Suprapubic skin (tissue), 2 donors: ENCODE results near the gene C1R.

Source experiments
- EP300 ChIP-seq: sonication (generic); formaldehyde crosslinking; IDR thresholded peaks from one replicate; pipeline ENCODE4 v1.6.1; 2017; ENCODE audit warnings: antibody characterized with exemption
- POLR2A ChIP-seq, 2 donors: fragments of 450-650 bp; IDR thresholded peaks; one replicate each; pipeline ENCODE4 v1.6.1; 2017; ENCODE audit warnings: antibody characterized with exemption in 2 of 2, mild to moderate bottlenecking in 2 of 2, moderate library complexity in 2 of 2

DNA sequence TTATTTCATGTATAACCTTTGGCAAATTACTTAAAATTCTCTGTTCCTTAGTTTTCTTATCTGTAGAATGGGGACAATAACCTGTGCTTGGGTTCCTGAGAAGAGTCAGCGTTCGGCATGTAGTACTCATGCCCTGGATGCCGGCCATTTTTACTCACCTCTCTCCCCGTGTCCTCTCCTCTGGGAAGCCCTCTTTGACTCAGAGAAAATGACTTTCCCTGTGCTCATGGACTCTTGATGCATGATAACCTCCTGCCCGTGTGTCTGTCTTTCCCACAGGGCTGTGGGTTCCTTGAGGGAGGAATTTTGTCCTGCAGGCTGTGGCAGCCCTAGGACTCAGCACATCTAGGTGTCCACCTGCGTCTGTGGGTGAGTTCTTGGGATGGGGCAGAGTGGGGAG lies 22.6 kb upstream of the C1R start:
- no peak for TF ChIP-seq EP300
- no peak for TF ChIP-seq POLR2A (IDR thresholded peaks at IDR 0.05)
